SK-N-SH treated with all-trans-retinoic acid at 6 μM for 48 hours (cell line): ENCODE results near the gene IQSEC3.

Experiments used
- ATAC-seq: fragments of 200-7000 bp; cut with Tn5 transposase; 3 replicates; pipeline ENCODE4 v1.9.1; 2020; ENCODE audit warnings: mild to moderate bottlenecking, moderate library complexity
- ARNTL ChIP-seq: fragments of 450-650 bp; formaldehyde crosslinking; IDR thresholded peaks from 2 replicates; pipeline ENCODE4 v1.5.0; 2020; ENCODE audit warnings: low read depth, mild to moderate bottlenecking, moderate library complexity, borderline replicate concordance
- BACH2 ChIP-seq: fragments of 250-450 bp; sonication (Bioruptor Pico); IDR thresholded peaks from 2 replicates; pipeline ENCODE4 v1.9.0; 2021; ENCODE audit warnings: mild to moderate bottlenecking, borderline replicate concordance
- CSDC2 ChIP-seq: fragments of 250-450 bp; sonication (Bioruptor Pico); IDR thresholded peaks from 2 replicates; pipeline ENCODE4 v1.5.0; 2020; ENCODE audit warnings: mild to moderate bottlenecking, moderate library complexity
- ESRRG ChIP-seq: fragments of 250-450 bp; sonication (Bioruptor Pico); IDR thresholded peaks from 2 replicates; pipeline ENCODE4 v1.6.1; 2021; ENCODE audit warnings: mild to moderate bottlenecking
- GLIS3 ChIP-seq: fragments of 250-450 bp; sonication (Bioruptor Pico); IDR thresholded peaks from 2 replicates; pipeline ENCODE4 v1.5.0; 2020; ENCODE audit warnings: mild to moderate bottlenecking, moderate library complexity
- ISL1 ChIP-seq: fragments of 250-450 bp; sonication (Bioruptor Pico); IDR thresholded peaks from 2 replicates; pipeline ENCODE4 v2.1.2; 2022; ENCODE audit warnings: mild to moderate bottlenecking, moderate library complexity
- OSR1 ChIP-seq: fragments of 250-450 bp; sonication (Bioruptor Pico); IDR thresholded peaks from 2 replicates; pipeline ENCODE4 v1.8.0; 2022; ENCODE audit warnings: moderate library complexity, mild to moderate bottlenecking, inconsistent platforms
- PPARA ChIP-seq: fragments of 250-450 bp; sonication (Bioruptor Pico); IDR thresholded peaks from 2 replicates; pipeline ENCODE4 v1.5.0; 2020; ENCODE audit warnings: mild to moderate bottlenecking, borderline replicate concordance
- RARB ChIP-seq: fragments of 250-450 bp; sonication (Bioruptor Pico); IDR thresholded peaks from 2 replicates; pipeline ENCODE4 v1.8.0; 2021; ENCODE audit warnings: mild to moderate bottlenecking, moderate library complexity
- TCF4 ChIP-seq: fragments of 250-450 bp; sonication (Bioruptor Pico); IDR thresholded peaks from 2 replicates; pipeline ENCODE4 v1.8.0; 2021; ENCODE audit warnings: mild to moderate bottlenecking, moderate library complexity, borderline replicate concordance
- TOX ChIP-seq: fragments of 250-450 bp; sonication (Bioruptor Pico); IDR thresholded peaks from 2 replicates; pipeline ENCODE4 v1.8.0; 2021; ENCODE audit warnings: mild to moderate bottlenecking, moderate library complexity, borderline replicate concordance
- ZC3H10 ChIP-seq: fragments of 250-450 bp; sonication (Bioruptor Pico); IDR thresholded peaks from 2 replicates; pipeline ENCODE4 v1.5.1; 2021; ENCODE audit warnings: mild to moderate bottlenecking, moderate library complexity
- ZFP30 ChIP-seq: fragments of 450-650 bp; formaldehyde crosslinking; IDR thresholded peaks from 2 replicates; pipeline ENCODE4 v1.5.0; 2022; ENCODE audit warnings: mild to moderate bottlenecking, moderate library complexity
- ZNF565 ChIP-seq: fragments of 450-650 bp; formaldehyde crosslinking; conservative IDR thresholded peaks from 2 replicates; pipeline ENCODE4 v1.5.0; 2020; ENCODE audit warnings: low read depth, mild to moderate bottlenecking, moderate library complexity
- ZNF70 ChIP-seq: fragments of 450-650 bp; formaldehyde crosslinking; IDR thresholded peaks from 2 replicates; pipeline ENCODE4 v1.5.0; 2020; ENCODE audit warnings: mild to moderate bottlenecking, moderate library complexity
- TF ChIP-seq, protein P1 (sequence below): fragments of 250-450 bp; sonication (Bioruptor Pico); IDR thresholded peaks from 2 replicates; pipeline ENCODE4 v1.5.0; 2020; ENCODE audit warnings: mild to moderate bottlenecking, moderate library complexity
- TF ChIP-seq, protein P2 (sequence below): fragments of 250-450 bp; sonication (Bioruptor Pico); IDR thresholded peaks from 2 replicates; pipeline ENCODE4 v1.8.0; 2021; ENCODE audit warnings: low read depth, mild to moderate bottlenecking, moderate library complexity, borderline replicate concordance
- TF ChIP-seq, protein P3 (sequence below): fragments of 250-450 bp; sonication (Bioruptor Pico); IDR thresholded peaks from 2 replicates; pipeline ENCODE4 v1.8.0; 2020; ENCODE audit warnings: mild to moderate bottlenecking, moderate library complexity, borderline replicate concordance
- TF ChIP-seq, protein P4 (sequence below): fragments of 250-450 bp; sonication (Bioruptor Pico); IDR thresholded peaks from 2 replicates; pipeline ENCODE4 v1.5.1; 2021; ENCODE audit warnings: mild to moderate bottlenecking, moderate library complexity
- TF ChIP-seq, protein P5 (sequence below): fragments of 250-450 bp; sonication (Bioruptor Pico); IDR thresholded peaks from 2 replicates; pipeline ENCODE4 v1.5.1; 2020; ENCODE audit warnings: low read depth, mild to moderate bottlenecking, moderate library complexity

The IQSEC3 gene

DNA sequence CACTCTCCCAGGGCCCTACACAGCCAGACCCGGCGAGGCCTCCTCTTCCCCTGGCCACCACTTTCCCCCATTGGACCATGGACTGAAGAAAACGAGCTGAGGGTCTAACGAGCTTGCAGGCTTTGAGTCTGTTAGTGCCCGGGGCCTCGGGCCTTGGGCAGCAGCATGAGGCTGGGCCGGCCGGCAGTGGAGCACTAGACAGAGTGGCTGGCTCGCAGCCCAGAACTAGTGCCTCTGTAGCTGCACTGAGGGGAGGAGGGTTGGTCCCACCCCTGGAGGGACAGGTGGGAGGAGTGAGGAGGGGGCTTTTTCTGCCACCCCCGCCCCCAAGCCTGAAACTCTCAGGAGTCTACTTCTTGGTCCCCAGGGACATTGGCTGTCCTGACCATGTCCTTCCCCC is 108.7 kb downstream of the IQSEC3 start:
- TF ChIP-seq ZNF565 (CRISPR knock-in tag), result no peak
- TF ChIP-seq GLIS3 (CRISPR knock-in tag), result no peak
- no peak for TF ChIP-seq ARNTL
- TF ChIP-seq PPARA (CRISPR knock-in tag), result no peak
- TF ChIP-seq, protein P1, sequence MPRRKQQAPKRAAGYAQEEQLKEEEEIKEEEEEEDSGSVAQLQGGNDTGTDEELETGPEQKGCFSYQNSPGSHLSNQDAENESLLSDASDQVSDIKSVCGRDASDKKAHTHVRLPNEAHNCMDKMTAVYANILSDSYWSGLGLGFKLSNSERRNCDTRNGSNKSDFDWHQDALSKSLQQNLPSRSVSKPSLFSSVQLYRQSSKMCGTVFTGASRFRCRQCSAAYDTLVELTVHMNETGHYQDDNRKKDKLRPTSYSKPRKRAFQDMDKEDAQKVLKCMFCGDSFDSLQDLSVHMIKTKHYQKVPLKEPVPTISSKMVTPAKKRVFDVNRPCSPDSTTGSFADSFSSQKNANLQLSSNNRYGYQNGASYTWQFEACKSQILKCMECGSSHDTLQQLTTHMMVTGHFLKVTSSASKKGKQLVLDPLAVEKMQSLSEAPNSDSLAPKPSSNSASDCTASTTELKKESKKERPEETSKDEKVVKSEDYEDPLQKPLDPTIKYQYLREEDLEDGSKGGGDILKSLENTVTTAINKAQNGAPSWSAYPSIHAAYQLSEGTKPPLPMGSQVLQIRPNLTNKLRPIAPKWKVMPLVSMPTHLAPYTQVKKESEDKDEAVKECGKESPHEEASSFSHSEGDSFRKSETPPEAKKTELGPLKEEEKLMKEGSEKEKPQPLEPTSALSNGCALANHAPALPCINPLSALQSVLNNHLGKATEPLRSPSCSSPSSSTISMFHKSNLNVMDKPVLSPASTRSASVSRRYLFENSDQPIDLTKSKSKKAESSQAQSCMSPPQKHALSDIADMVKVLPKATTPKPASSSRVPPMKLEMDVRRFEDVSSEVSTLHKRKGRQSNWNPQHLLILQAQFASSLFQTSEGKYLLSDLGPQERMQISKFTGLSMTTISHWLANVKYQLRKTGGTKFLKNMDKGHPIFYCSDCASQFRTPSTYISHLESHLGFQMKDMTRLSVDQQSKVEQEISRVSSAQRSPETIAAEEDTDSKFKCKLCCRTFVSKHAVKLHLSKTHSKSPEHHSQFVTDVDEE (CRISPR knock-in tag), result no peak
- TF ChIP-seq, all 23 proteins: peak for 0
- peak; percentile 43 for ATAC-seq

DNA sequence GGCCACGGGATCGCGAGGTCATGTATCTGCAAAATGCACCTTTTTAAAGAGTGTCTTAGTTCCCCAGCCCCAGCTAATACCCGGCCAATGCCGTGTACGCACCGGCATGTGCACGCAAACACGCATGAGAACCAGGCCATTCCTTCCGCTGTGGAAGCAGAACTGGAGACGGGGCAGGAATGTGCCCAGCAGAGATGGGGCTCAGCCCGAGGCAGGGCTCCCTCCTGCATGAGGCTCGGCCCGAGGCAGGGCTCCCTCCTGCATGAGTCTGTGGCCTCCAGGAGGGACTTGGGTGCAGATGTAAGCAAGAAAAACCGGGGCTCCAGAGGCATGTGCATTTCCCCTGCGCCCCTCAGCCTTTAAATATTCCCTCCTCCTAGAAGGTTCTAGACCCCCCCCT is 109.2 kb downstream of the IQSEC3 start:
- TF ChIP-seq, protein P1 (CRISPR knock-in tag), result no peak
- TF ChIP-seq, protein P2, sequence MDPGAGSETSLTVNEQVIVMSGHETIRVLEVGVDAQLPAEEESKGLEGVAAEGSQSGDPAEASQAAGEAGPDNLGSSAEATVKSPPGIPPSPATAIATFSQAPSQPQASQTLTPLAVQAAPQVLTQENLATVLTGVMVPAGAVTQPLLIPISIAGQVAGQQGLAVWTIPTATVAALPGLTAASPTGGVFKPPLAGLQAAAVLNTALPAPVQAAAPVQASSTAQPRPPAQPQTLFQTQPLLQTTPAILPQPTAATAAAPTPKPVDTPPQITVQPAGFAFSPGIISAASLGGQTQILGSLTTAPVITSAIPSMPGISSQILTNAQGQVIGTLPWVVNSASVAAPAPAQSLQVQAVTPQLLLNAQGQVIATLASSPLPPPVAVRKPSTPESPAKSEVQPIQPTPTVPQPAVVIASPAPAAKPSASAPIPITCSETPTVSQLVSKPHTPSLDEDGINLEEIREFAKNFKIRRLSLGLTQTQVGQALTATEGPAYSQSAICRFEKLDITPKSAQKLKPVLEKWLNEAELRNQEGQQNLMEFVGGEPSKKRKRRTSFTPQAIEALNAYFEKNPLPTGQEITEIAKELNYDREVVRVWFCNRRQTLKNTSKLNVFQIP, result no peak
- TF ChIP-seq TOX (CRISPR knock-in tag), result no peak
- TF ChIP-seq ZNF70 (CRISPR knock-in tag), result no peak
- TF ChIP-seq CSDC2, result no peak
- no peak for TF ChIP-seq ZNF565 (CRISPR knock-in tag)
- TF ChIP-seq, protein P3, sequence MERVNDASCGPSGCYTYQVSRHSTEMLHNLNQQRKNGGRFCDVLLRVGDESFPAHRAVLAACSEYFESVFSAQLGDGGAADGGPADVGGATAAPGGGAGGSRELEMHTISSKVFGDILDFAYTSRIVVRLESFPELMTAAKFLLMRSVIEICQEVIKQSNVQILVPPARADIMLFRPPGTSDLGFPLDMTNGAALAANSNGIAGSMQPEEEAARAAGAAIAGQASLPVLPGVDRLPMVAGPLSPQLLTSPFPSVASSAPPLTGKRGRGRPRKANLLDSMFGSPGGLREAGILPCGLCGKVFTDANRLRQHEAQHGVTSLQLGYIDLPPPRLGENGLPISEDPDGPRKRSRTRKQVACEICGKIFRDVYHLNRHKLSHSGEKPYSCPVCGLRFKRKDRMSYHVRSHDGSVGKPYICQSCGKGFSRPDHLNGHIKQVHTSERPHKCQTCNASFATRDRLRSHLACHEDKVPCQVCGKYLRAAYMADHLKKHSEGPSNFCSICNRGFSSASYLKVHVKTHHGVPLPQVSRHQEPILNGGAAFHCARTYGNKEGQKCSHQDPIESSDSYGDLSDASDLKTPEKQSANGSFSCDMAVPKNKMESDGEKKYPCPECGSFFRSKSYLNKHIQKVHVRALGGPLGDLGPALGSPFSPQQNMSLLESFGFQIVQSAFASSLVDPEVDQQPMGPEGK, result no peak
- no peak for TF ChIP-seq ESRRG (CRISPR knock-in tag)
- TF ChIP-seq ZFP30, result no peak
- TF ChIP-seq TCF4 (CRISPR knock-in tag), result no peak
- TF ChIP-seq BACH2 (CRISPR knock-in tag), result no peak
- TF ChIP-seq PPARA (CRISPR knock-in tag), result no peak
- TF ChIP-seq, protein P4, sequence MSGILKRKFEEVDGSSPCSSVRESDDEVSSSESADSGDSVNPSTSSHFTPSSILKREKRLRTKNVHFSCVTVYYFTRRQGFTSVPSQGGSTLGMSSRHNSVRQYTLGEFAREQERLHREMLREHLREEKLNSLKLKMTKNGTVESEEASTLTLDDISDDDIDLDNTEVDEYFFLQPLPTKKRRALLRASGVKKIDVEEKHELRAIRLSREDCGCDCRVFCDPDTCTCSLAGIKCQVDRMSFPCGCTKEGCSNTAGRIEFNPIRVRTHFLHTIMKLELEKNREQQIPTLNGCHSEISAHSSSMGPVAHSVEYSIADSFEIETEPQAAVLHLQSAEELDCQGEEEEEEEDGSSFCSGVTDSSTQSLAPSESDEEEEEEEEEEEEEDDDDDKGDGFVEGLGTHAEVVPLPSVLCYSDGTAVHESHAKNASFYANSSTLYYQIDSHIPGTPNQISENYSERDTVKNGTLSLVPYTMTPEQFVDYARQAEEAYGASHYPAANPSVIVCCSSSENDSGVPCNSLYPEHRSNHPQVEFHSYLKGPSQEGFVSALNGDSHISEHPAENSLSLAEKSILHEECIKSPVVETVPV (CRISPR knock-in tag), result no peak
- no peak for TF ChIP-seq RARB
- TF ChIP-seq ISL1, result no peak
- TF ChIP-seq OSR1 (CRISPR knock-in tag), result no peak
- TF ChIP-seq ARNTL, result no peak
- no peak for TF ChIP-seq ZC3H10 (CRISPR knock-in tag)
- TF ChIP-seq, protein P5, sequence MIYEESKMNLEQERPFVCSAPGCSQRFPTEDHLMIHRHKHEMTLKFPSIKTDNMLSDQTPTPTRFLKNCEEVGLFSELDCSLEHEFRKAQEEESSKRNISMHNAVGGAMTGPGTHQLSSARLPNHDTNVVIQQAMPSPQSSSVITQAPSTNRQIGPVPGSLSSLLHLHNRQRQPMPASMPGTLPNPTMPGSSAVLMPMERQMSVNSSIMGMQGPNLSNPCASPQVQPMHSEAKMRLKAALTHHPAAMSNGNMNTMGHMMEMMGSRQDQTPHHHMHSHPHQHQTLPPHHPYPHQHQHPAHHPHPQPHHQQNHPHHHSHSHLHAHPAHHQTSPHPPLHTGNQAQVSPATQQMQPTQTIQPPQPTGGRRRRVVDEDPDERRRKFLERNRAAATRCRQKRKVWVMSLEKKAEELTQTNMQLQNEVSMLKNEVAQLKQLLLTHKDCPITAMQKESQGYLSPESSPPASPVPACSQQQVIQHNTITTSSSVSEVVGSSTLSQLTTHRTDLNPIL (CRISPR knock-in tag), result no peak
- ATAC-seq, result no peak
